A549 (cell line): ENCODE results near the gene HPD. TPM values are rescaled to one million over a fixed set of nuclear protein-coding genes. Genes with fewer than 3 reads are reported as not detected.

Source experiments
- ATAC-seq, 2 experiments: fragments of 200-7000 bp in 1 of 2; fragments of >200 bp in 1 of 2; cut with Nextera tagmentation in 1 of 2; cut with Tn5 transposase in 1 of 2; 3 replicates each; pipeline versions ENCODE4 v1.8.0 to v1.9.1; 2018 to 2020; ENCODE audit warnings: mild to moderate bottlenecking in 1 of 2, moderate library complexity in 1 of 2
- CTCF ChIA-PET: fragments of 300-600 bp; sonication (Branson Sonifier 250); formaldehyde crosslinking; extraction: SDS; loops from one replicate; lab custom pipeline; 2021; ENCODE audit warnings: antibody characterized with exemption, inconsistent platforms; lab: Yijun Ruan, JAX
- POLR2A ChIA-PET: fragments of 350-600 bp; formaldehyde crosslinking; extraction: SDS; loops from one replicate; lab custom pipeline; 2021; ENCODE audit warnings: antibody characterized with exemption, inconsistent platforms; lab: Yijun Ruan, JAX
- DNase-seq, 2 experiments: peaks; one replicate each; pipeline versions ENCODE4 v3.0.0 to v3.0.0-alpha.2; 2011 to 2016; ENCODE audit warnings: low read depth in 1 of 2, low spot score in 1 of 2
- FAIRE-seq: peaks from 2 replicates; lab custom pipeline; 2011; peaks lifted over from hg19 to GRCh38; lab: Jason Lieb, UNC
- H3K27ac ChIP-seq, 2 experiments: fragments of >200 bp; sonication (Bioruptor Twin); formaldehyde crosslinking; 3 replicates each; pipeline ENCODE4 v1.5.1; 2016 to 2017
- H3K4me1 ChIP-seq: fragments of >200 bp; sonication (Bioruptor Twin); formaldehyde crosslinking; 3 replicates; pipeline ENCODE4 v1.6.1; 2016
- H3K4me2 ChIP-seq: fragments of >200 bp; sonication (Bioruptor Twin); formaldehyde crosslinking; 3 replicates; pipeline ENCODE4 v1.6.1; 2016
- H3K4me3 ChIP-seq: fragments of >200 bp; sonication (Bioruptor Twin); formaldehyde crosslinking; 3 replicates; pipeline ENCODE4 v1.5.1; 2016
- H3K9me3 ChIP-seq: fragments of >200 bp; sonication (Bioruptor Twin); formaldehyde crosslinking; 3 replicates; pipeline ENCODE4 v1.6.1; 2016
- CBX8 ChIP-seq: fragments of 200-600 bp; sonication (generic); IDR thresholded peaks from 2 replicates; pipeline ENCODE4 v1.6.1; 2016
- CHD4 ChIP-seq: fragments of 200-600 bp; sonication (generic); IDR thresholded peaks from 2 replicates; pipeline ENCODE4 v1.6.1; 2016; ENCODE audit warnings: antibody characterized with exemption, mild to moderate bottlenecking, borderline replicate concordance
- CTCF ChIP-seq: fragments of >200 bp; sonication (Bioruptor Twin); formaldehyde crosslinking; IDR thresholded peaks from 3 replicates; pipeline ENCODE4 v1.5.1; 2016
- EHMT2 ChIP-seq: fragments of 200-600 bp; sonication (generic); IDR thresholded peaks from 2 replicates; pipeline ENCODE4 v1.6.1; 2016; ENCODE audit warnings: antibody characterized with exemption, low read depth, mild to moderate bottlenecking, moderate library complexity
- ESRRA ChIP-seq: fragments of 150-350 bp; IDR thresholded peaks from 2 replicates; pipeline ENCODE4 v1.6.1; 2014; ENCODE audit warnings: mild to moderate bottlenecking, low read length, borderline replicate concordance
- FOSL2 ChIP-seq, 2 experiments: fragments of 450-650 bp in 1 of 2; fragments of >200 bp in 1 of 2; sonication (Bioruptor Twin) in 1 of 2; formaldehyde crosslinking; IDR thresholded peaks; 2 replicates each; pipeline versions ENCODE4 v1.5.0 to v1.6.1; 2016 to 2020; ENCODE audit warnings: mild to moderate bottlenecking in 1 of 2, moderate library complexity in 1 of 2
- FOXS1 ChIP-seq: fragments of 250-450 bp; sonication (Bioruptor Pico); IDR thresholded peaks from 2 replicates; pipeline ENCODE4 v1.5.0; 2020; ENCODE audit warnings: mild to moderate bottlenecking, moderate library complexity
- GATA3 ChIP-seq: IDR thresholded peaks from 2 replicates; pipeline ENCODE4 v1.6.1; 2012; ENCODE audit warnings: borderline replicate concordance
- HMGXB4 ChIP-seq: fragments of 250-450 bp; sonication (Bioruptor Pico); IDR thresholded peaks from 2 replicates; pipeline ENCODE4 v1.5.0; 2021; ENCODE audit warnings: mild to moderate bottlenecking, moderate library complexity, borderline replicate concordance
- MAFK ChIP-seq: fragments of 450-650 bp; IDR thresholded peaks from 2 replicates; pipeline ENCODE4 v1.6.1; 2014; ENCODE audit not compliant: partially characterized antibody
- NFE2L2 ChIP-seq: fragments of 150-350 bp; conservative IDR thresholded peaks from 2 replicates; pipeline ENCODE4 v1.6.1; 2014; ENCODE audit warnings: low read length
- PHF8 ChIP-seq: fragments of 200-600 bp; sonication (generic); IDR thresholded peaks from 2 replicates; pipeline ENCODE4 v1.6.1; 2016; ENCODE audit warnings: low read depth, mild to moderate bottlenecking, antibody characterized with exemption, moderate library complexity, borderline replicate concordance
- RAD21 ChIP-seq, 2 experiments: fragments of >200 bp in 1 of 2; sonication (Bioruptor Twin) in 1 of 2; formaldehyde crosslinking in 1 of 2; IDR thresholded peaks in 1 of 2; conservative IDR thresholded peaks in 1 of 2; 2 replicates in 1 of 2; 3 replicates in 1 of 2; pipeline ENCODE4 v1.6.1; 2012 to 2018; ENCODE audit warnings: inconsistent platforms in 1 of 2
- RARB ChIP-seq: fragments of 250-450 bp; sonication (Bioruptor Pico); IDR thresholded peaks from 2 replicates; pipeline ENCODE4 v1.8.0; 2021; ENCODE audit warnings: mild to moderate bottlenecking, moderate library complexity
- RCOR1 ChIP-seq: fragments of 150-350 bp; IDR thresholded peaks from 2 replicates; pipeline ENCODE4 v1.6.1; 2014; ENCODE audit warnings: antibody characterized with exemption, low read length, low read depth
- SMC3 ChIP-seq: fragments of >200 bp; sonication (Bioruptor Twin); formaldehyde crosslinking; IDR thresholded peaks from 3 replicates; pipeline ENCODE4 v1.6.1; 2018; ENCODE audit warnings: inconsistent platforms
- SREBF2 ChIP-seq: fragments of 450-650 bp; IDR thresholded peaks from 2 replicates; pipeline ENCODE4 v1.6.1; 2014; ENCODE audit warnings: mild to moderate bottlenecking, moderate library complexity
- TP53 ChIP-seq: fragments of 250-450 bp; sonication (Bioruptor Pico); IDR thresholded peaks from 2 replicates; pipeline ENCODE4 v1.5.0; 2021; ENCODE audit warnings: mild to moderate bottlenecking, moderate library complexity
- WGBS: methylation state at CpG from one replicate; pipeline ENCODE4 v1.1.6; 2017; ENCODE audit errors: missing lambda C conversion rate; 5-methylcytosine and 5-hydroxymethylcytosine counted together
- polyA plus RNA-seq, 4 experiments: library from polyadenylated mRNA; depleted of rRNA in 3 of 4; stranded (reverse); fragments of >200 nt; fragmentation: RNase III in 1 of 4; extraction: RNeasy Plus Mini Kit Qiagen cat#74134 plus additional on column Dnase treatment in 1 of 4; gene quantifications; 2 replicates in 3 of 4; 3 replicates in 1 of 4; pipeline ENCODE4 v1.2.3, GENCODE V29; 2011 to 2017
- TF ChIP-seq, protein P1 (sequence below): fragments of 250-450 bp; sonication (Bioruptor Pico); IDR thresholded peaks from 2 replicates; pipeline ENCODE4 v1.5.0; 2020; ENCODE audit warnings: low read depth, mild to moderate bottlenecking, moderate library complexity

The HPD gene
- polyA plus RNA-seq, 2 of the 4 experiments (the other 2 are of a cell fraction) = 1.7 to 1.8 TPM

GRCh38 chr12:121795034-121795968 lies 63.4 kb downstream of the HPD start:
- Histone ChIP-seq H3K4me2 (peak overlapping the region; percentile 78), H3K4me1 (peaks cover 65% of the 10 kb centered on the region), H3K27ac (peak overlapping the region; percentile 100), H3K4me3 (peak overlapping the region; percentile 30; the same call in 2 of the 3 replicates)
- DNase-seq (peak; percentile 81 to 90), ATAC-seq (peak; percentile 5 to 45; a peak in 3 of 6 replicates)
- WGBS = 40% methylated on average over 14 of the region's 15 CpGs
- TF ChIP-seq EHMT2 (no peak), SREBF2 (no peak), SMC3 (peak; percentile 92), FOXS1 (no peak), FOSL2 (IDR thresholded peaks at IDR 0.05) (no peak), FOSL2 (CRISPR knock-in tag; IDR thresholded peaks at IDR 0.05) (no peak), RARB (CRISPR knock-in tag) (no peak), CTCF (peak; percentile 91), NFE2L2 (no peak), GATA3 (no peak), ESRRA (no peak), MAFK (peak; percentile 96), RAD21 (conservative IDR thresholded peaks at IDR 0.05 in 1 of 2, IDR thresholded peaks at IDR 0.05 in 1 of 2) (peak; percentile 91 to 93), HMGXB4 (CRISPR knock-in tag) (no peak), PHF8 (no peak), RCOR1 (no peak), TP53 (CRISPR knock-in tag) (0 out of 2 replicates have a peak, but pooled peaks have one; percentile 55), CBX8 (no peak), CHD4 (no peak)
- TF ChIP-seq, protein P1, sequence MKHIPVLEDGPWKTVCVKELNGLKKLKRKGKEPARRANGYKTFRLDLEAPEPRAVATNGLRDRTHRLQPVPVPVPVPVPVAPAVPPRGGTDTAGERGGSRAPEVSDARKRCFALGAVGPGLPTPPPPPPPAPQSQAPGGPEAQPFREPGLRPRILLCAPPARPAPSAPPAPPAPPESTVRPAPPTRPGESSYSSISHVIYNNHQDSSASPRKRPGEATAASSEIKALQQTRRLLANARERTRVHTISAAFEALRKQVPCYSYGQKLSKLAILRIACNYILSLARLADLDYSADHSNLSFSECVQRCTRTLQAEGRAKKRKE = no peak
- TF ChIP-seq, all 56 proteins: peak for 5
- no peaks in the 10 kb centered on the region for H3K9me3 ChIP-seq
- POLR2A ChIA-PET = interaction anchor here (0.6 to 6.1 kb wide), 9 partner anchors 8 to 93 kb away, joined by 3 to 43 read pairs (median 5); partner anchors contain the start of genes PSMD9 and SETD1B
- CTCF ChIA-PET = interaction anchor here (0.5 to 72.2 kb wide), 41 partner anchors 10 to 332 kb away, joined by 3 to 2657 read pairs (median 6); partner anchors contain the start of genes ORAI1, PSMD9, RHOF and SETD1B
- no peak for FAIRE-seq
